Skeletal muscle cell (primary cell): ENCODE results near the gene BPIFB2.
"Not testable (repeated sequence)": the region's sequence is repeated elsewhere in the genome, so short reads cannot be mapped to it uniquely, and the experiment has no call there.

ENCODE experiments used
- DNase-seq: peaks from one replicate; pipeline ENCODE4 v3.0.0-alpha.2; 2010; ENCODE audit warnings: low read depth
- H3K4me3 ChIP-seq: 2 replicates; pipeline ENCODE4 v1.5.1; 2011; ENCODE audit warnings: low read depth, mild to moderate bottlenecking, control low read depth, low read length, moderate library complexity

BPIFB2 gene

GRCh38 chr20:33027769-33028751 lies 20.6 kb downstream of the BPIFB2 start:
- no peak overlapping the region for H3K4me3 ChIP-seq
- DNase-seq: no peak

- no peak for DNase-seq
- H3K4me3 ChIP-seq: no peak overlapping the region
Observed at GRCh38 chr20:33028875-33029274, 21.4 kb downstream of the BPIFB2 start.

- no peak for DNase-seq
- H3K4me3 ChIP-seq: no peak overlapping the region
Observed at GRCh38 chr20:33030076-33030475, 22.6 kb downstream of the BPIFB2 start.

DNA sequence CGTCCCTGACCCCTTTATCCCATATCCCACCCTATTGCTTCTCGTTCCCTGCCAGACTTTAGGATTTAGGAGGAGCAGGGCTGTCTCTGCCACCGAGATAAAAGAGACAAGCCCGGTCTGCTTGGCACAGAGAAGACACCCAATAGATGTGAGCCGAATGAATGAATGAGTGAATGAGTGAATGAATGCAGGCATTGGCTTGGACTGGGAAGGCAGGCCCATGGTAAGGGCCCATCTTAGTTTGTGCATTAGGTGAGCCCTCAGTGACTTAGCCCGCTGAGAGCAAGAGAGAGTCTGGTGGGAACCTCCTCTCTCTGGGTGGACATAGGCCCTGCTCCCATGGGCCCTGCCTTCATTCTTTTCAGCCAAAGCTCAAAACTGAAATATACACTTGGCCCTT lies 23.1 kb downstream of the BPIFB2 start:
- DNase-seq: no peak
- no peak overlapping the region for H3K4me3 ChIP-seq

DNA sequence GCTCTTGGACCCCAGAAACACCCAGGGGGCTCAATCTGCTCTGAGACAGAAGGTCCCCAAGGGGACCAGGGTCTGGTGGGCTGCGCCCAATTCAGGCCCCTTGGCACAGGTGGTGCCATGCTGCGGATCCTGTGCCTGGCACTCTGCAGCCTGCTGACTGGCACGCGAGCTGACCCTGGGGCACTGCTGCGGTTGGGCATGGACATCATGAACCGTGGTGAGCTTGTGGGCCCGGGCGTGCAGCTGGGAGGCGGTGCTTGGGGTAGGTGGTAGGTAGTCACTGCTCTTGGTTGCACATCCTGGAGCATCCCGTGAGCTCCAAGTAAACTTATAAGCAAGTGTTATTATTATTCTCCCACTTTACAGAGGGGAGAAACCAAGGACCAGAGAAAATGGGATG lies 24.0 kb downstream of the BPIFB2 start, which contains the start of gene BPIFB6:
Gene BPIFB6 (plus strand): TSS at position 118 of the 400 bp plus-strand sequence. CDS start 0 bp downstream, at position 118.
- no peak for DNase-seq
- H3K4me3 ChIP-seq: no peak within 1 kb of the TSS

DNA sequence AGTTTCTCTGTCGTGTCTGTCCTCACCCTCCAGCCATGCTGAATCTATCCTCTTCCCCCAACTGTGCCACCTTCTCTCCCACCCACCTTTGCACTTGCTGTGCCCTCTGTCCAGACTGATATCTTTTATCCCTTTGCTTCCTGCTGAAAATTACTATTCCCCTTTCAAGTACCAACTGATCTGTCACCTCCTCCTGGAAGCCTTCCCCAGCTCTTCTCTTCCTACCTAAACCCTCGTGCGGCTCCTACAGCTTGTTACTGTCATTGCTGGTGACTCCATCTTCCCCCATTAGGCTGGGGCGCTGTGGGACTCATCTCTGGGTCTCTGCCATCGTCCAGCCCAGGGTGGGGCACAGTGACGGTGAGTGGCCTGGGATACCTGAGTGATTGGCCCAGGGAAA lies 25.1 kb downstream of the BPIFB2 start:
- no peak overlapping the region for H3K4me3 ChIP-seq
- DNase-seq: no peak

DNA sequence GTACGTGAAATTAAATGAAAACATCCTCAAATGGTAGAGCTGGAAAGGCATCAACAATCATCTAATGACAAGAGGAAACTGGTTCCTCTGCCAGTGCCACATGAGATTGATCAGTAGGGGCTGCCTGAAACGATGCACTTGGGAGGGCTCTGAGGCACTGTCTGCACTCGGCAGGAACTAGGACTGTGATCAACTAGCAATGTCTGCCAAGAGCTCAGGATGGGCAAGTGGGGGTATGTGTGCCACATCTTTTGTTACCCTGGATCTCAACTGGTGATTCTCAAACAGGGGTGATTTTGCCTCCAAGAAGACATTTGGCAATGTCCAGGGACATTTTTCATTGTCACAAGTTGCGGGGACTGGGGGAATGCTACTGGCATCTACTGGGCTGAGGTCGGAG lies 25.9 kb downstream of the BPIFB2 start:
- H3K4me3 ChIP-seq: no peak overlapping the region
- DNase-seq: no peak

DNA sequence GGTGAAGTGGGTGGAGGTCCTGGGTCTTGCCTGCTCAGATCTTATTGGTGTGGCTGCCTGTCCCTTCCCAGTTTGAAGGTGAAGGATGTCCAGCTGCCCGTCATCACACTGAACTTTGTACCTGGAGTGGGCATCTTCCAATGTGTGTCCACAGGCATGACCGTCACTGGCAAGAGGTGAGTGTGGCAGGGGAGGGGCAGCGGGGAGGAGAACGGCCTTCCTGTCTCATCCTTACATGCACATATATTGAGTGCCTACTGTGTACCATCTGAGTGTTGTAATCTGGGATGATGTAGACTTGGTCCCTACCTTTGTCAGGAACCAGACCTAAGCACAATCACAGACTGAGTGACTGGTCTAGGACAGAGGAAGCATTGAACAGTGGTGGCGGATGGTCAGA lies 26.6 kb downstream of the BPIFB2 start:
- no peak for DNase-seq
- H3K4me3 ChIP-seq: no peak overlapping the region

GRCh38 chr20:33034901-33035492 lies 27.5 kb downstream of the BPIFB2 start:
- no peak overlapping the region for H3K4me3 ChIP-seq
- DNase-seq: no peak

DNA sequence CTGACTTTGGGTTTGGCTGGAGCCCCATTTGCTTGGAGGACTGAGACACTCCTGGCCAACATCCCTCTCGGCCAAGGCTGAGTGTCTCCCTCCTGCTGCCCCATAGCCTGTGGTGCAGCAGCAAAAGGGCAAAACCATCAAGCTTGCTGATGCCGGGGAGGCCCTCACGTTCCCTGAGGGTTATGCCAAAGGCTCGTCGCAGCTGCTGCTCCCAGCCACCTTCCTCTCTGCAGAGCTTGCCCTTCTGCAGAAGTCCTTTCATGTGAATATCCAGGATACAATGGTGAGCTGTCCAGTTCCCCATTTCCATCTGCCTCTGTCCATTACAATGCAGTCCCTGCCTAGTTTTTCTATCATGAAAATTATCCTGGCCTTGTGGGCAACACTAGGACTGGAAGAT lies 30.0 kb downstream of the BPIFB2 start:
- H3K4me3 ChIP-seq: no peak overlapping the region

DNA sequence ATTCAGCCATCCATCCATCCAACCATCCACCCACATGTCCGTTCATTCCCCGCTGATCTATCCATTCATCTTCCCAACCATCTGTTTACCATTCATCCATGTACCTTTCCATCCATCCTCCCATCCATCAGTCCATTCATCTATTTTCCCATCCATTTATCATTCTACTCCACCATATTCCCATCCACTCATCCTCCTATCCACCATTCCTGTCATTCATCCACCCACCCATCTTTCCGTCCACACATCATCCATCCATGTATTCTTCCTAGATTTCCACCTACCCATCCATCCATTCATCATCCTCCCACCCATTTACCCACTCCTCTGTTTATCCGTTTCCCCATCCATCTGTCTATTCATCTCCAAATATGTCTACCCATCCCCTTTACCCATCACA lies 30.7 kb downstream of the BPIFB2 start:
- DNase-seq: no peak

More for the DNA sequence above, 30.0 kb downstream of the BPIFB2 start:
- DNase-seq: no peak

GRCh38 chr20:33042430-33042829 lies 34.9 kb downstream of the BPIFB2 start:
- DNase-seq: no peak
- H3K4me3 ChIP-seq: no peak overlapping the region

More for the DNA sequence above, 30.7 kb downstream of the BPIFB2 start:
- no peak overlapping the region for H3K4me3 ChIP-seq

GRCh38 chr20:33042983-33043730 lies 35.7 kb downstream of the BPIFB2 start:
- no peak overlapping the region for H3K4me3 ChIP-seq
- no peak for DNase-seq

DNA sequence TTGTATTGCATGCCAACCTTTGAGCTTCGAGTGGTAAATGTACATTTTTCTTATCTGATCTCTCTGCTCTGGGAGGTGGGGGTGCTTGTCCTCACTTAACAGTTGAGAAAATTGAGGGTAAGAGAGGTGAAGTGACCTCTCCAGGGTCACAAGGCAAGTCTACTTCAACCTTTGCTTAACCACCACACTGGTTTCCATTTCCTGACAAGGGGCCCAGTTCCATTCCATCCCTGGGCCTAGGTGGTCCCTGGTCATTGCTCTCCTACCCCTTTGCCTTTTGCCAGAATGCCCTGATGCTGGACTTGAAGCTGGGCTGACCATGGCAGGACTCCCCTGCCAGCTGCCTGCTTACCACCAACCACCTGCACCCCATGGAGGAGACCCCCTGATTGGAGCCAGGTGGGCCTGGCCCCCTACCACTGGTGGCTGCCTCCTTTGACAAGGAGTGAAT lies 36.3 kb downstream of the BPIFB2 start:
- DNase-seq: no peak
- no peak overlapping the region for H3K4me3 ChIP-seq

GRCh38 chr20:33045129-33045721 lies 37.7 kb downstream of the BPIFB2 start:
- DNase-seq, H3K4me3 ChIP-seq: not testable (repeated sequence)

DNA sequence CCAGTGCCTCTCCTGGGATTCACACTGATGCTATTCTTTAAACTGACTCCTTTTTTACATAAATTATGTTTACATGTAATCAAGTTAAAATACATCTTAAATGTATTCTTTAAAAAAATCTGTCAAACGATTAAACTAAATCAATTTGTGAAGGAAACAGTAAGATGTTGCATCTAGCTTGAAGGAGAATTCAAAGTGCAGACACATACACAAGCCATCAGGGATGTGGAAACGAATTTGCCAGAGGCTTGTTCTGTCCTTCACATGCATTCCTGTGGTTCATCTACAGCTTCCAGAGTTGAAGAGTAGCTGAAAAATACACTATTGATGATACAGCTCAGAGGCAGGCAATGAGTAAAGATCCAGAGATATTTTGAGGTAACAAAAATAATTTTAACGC lies 38.9 kb downstream of the BPIFB2 start:
- no peak overlapping the region for H3K4me3 ChIP-seq
- DNase-seq: no peak

DNA sequence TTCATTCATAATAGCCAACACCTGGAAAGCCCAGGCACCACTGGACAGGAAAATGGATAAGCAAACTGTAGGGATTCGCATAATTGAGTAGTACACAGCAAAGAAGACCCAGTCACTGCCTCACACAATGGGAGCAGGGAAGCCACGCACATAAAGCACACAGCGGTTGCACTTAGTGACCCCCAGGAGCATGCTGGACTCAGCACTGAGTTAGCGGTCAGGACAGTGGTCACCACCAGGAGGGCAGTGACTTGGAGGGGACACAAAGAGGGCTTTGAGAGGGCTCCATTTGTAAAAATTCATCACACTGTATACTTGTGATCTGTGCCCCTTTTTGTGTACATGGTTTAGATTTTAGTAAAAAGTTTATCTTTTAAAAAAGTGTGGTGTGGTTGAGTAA lies 43.8 kb downstream of the BPIFB2 start:
- no peak overlapping the region for H3K4me3 ChIP-seq
- no peak for DNase-seq

DNA sequence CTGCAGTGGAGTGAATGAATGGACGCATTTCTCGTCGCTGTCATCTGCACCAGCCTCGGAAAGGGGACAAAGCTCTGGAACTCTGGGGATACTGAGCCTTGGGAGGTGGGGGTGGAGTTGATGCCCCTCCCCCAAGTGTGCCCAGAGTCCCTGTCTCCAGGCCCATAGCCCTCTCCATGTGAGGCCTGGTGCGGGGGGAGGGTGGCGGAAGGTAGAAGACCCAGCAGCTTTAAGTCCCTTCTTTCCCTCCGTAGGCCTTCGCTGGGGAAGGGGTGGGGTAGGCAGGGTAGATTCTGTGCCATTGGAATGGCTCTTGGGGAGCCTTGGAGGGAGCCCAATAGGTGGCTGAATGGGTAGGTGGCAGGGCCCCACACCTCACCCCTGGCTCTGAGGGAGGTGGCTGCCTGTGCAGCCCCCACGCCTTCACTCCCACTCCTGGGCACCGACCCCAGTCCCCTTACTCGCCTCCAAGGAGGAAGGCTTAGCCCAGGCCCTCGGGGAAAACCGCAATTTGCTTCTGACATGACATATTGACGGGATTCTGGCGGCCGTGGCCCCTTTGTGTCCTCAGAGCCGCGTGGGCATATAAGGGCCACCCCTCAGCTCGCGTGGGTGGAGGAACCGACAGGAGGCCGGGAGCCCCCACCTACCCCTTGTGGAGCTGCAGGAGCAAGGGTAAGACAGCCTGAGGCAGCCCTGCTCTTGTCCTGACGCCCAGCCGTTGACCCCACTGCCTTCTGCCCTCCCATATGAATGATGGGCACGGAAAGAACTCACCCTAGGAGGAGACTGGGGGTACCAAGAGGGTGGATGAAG lies 46.0 kb downstream of the BPIFB2 start, which contains the start of gene BPIFB3:
Gene BPIFB3 (plus strand): TSS at position 613 of the 816 bp plus-strand sequence. CDS start 1,533 bp downstream, outside the sequence.
- H3K4me3 ChIP-seq: no peak within 1 kb of the TSS
- DNase-seq: no peak

DNA sequence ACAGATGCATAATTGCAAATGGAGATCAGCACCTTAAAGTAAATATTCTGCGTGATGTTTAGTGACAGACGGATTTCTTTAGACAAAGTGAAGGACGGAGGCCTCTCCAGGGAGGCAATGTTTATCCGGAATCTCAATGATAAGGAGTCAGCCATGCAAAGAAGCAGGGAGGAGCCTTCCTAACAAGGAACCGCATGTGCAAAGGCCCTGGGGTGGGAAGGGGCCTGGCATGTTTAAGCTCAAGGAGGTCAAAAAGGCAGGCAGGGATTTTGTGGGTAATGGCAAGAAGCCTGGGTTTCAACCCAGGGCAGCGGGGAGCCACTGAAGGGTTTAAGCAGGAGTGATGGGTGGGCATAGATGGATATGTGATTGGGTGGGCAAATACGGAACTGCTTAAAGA lies 46.9 kb downstream of the BPIFB2 start:
- no peak for DNase-seq
- H3K4me3 ChIP-seq: no peak overlapping the region
